ENCODE data around the gene TRIM56.

The TRIM56 gene

GRCh38 chr7:101138213-101138870 lies 53.1 kb downstream of the TRIM56 start:
- no peak for FAIRE-seq

- no peak for FAIRE-seq
These were observed 55.0 kb downstream of the TRIM56 start for GRCh38 chr7:101140339-101140699.

GRCh38 chr7:101140746-101141382 lies 55.6 kb downstream of the TRIM56 start:
- no peak for FAIRE-seq

Measured in islet of Langerhans (tissue), 1 donor.